Body of pancreas (tissue), 4 donors: ENCODE results near the gene PDZD2. TPM values are rescaled to one million over a fixed set of nuclear protein-coding genes. Genes with fewer than 3 reads are reported as not detected.
A peak's percentile ranks its signal among the peaks of the same experiment; 100 is the strongest.

Source experiments
- ATAC-seq: fragments of 150-250 bp; one replicate; pipeline ENCODE4 v1.9.1; 2016
- DNase-seq, 4 donors: peaks; one replicate each; pipeline ENCODE4 v3.0.0-alpha.2; 2019
- H3K27ac ChIP-seq, 4 donors: fragments of 200-600 bp; sonication (generic); 1 replicate in 3 of 4; 2 replicates in 1 of 4; pipeline versions ENCODE4 v1.5.1 to v1.6.1; 2016 to 2019; ENCODE audit warnings: mild to moderate bottlenecking in 1 of 4, mixed read lengths in 1 of 4, moderate library complexity in 1 of 4
- H3K27me3 ChIP-seq, 2 donors: fragments of 200-600 bp; sonication (generic); one replicate each; pipeline ENCODE4 v1.6.0; 2016; ENCODE audit warnings: mild to moderate bottlenecking in 1 of 2
- H3K36me3 ChIP-seq, 2 donors: fragments of 200-600 bp; sonication (generic); replicated peaks in 1 of 2; 2 replicates each; pipeline ENCODE4 v1.5.1; 2016; ENCODE audit warnings: low read depth in 2 of 2; ENCODE audit not compliant: insufficient read depth in 1 of 2
- H3K4me1 ChIP-seq: fragments of 200-600 bp; sonication (generic); one replicate; pipeline ENCODE4 v1.6.0; 2016
- H3K4me3 ChIP-seq, 2 donors: fragments of 200-600 bp; sonication (generic); 1 replicate in 1 of 2; 2 replicates in 1 of 2; pipeline ENCODE4 v1.5.1; 2016 to 2019
- H3K9me3 ChIP-seq, 3 donors: fragments of 200-600 bp; sonication (generic); 1 replicate in 2 of 3; 2 replicates in 1 of 3; pipeline ENCODE4 v1.5.1; 2016
- CTCF ChIP-seq, 7 experiments: fragments of 450-650 bp in 4 of 7; fragments of 200-600 bp in 3 of 7; sonication (generic) in 3 of 7; IDR thresholded peaks; one replicate each; pipeline ENCODE4 v1.5.1; 2016 to 2019; ENCODE audit warnings: antibody characterized with exemption in 7 of 7
- POLR2A ChIP-seq, 3 donors: fragments of 450-650 bp; IDR thresholded peaks; one replicate each; pipeline ENCODE4 v1.6.1; 2016; ENCODE audit warnings: antibody characterized with exemption in 3 of 3, mild to moderate bottlenecking in 2 of 3
- WGBS, 2 donors: methylation state at CpG; one replicate each; pipeline ENCODE4 v1.1.5; 2017; 5-methylcytosine and 5-hydroxymethylcytosine counted together
- intact Hi-C: fragments of 100-400 bp; cut with DNase I; formaldehyde crosslinking; loops from one replicate; pipeline ENCODE4 v1.15.1; 2023
- total RNA-seq, 2 donors: library from RNA; depleted of rRNA; stranded (reverse); fragments of >200 nt; gene quantifications; one replicate each; pipeline ENCODE4 v1.1.0, GENCODE V29; 2016

Gene PDZD2
- total RNA-seq, 2 donors from 2014 or later: 3.9 to 12.9 TPM

DNA sequence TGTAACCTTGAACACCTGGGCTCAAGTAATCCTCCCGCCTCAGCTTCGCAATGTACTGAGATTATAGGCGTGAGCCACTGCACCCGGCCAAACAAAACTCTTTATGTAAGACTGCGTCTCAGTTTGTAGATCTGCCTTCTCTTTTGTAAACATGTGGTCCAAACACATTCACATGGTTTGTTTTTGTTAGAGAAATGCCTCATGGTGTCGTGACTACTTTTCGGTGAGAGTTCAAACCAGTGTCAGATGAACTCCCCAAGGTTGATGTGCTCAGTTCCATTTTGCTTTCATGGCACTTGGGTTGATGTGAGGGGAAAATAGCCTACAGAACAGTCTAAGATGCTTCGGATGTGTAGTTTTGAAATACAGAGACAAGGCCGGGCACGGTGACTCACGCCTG lies 303.6 kb downstream of the PDZD2 start:
- intact Hi-C loops: no loop called here
- Histone ChIP-seq H3K4me3 (no peak overlapping the region), H3K9me3 (no peaks in the 10 kb centered on the region), H3K4me1 (peaks cover 6% of the 10 kb centered on the region), H3K27me3 (no peaks in the 10 kb centered on the region), H3K27ac (no peak overlapping the region), H3K36me3 (no peaks in the 10 kb centered on the region)
- no peak for DNase-seq
- no peak for TF ChIP-seq CTCF (IDR thresholded peaks at IDR 0.05)
- TF ChIP-seq POLR2A (IDR thresholded peaks at IDR 0.05): no peak
- ATAC-seq: no peak
- WGBS, 2 donors: 86 to 87% methylated on average over 11 of the region's 11 CpGs

GRCh38 chr5:31944684-31945445 lies 305.9 kb downstream of the PDZD2 start:
- DNase-seq (peak; percentile 24 to 78 (median 66)), ATAC-seq (peak; percentile 45)
- Histone ChIP-seq H3K27me3 (no peaks in the 10 kb centered on the region), H3K4me1 (peaks cover 6% of the 10 kb centered on the region), H3K36me3 (no peaks in the 10 kb centered on the region), H3K9me3 (no peaks in the 10 kb centered on the region), H3K4me3 (no peak overlapping the region), H3K27ac (no peak overlapping the region)
- TF ChIP-seq CTCF (IDR thresholded peaks at IDR 0.05) (no peak), POLR2A (IDR thresholded peaks at IDR 0.05) (no peak)
- WGBS, 2 donors: 49 to 51% methylated on average over 13 of the region's 13 CpGs
- intact Hi-C loops: no loop called here

GRCh38 chr5:31948006-31948405 lies 309.1 kb downstream of the PDZD2 start:
- H3K27ac ChIP-seq: no peak overlapping the region
- H3K36me3 ChIP-seq: no peaks in the 10 kb centered on the region
- no peak overlapping the region for H3K4me3 ChIP-seq
- H3K27me3 ChIP-seq: no peaks in the 10 kb centered on the region
- intact Hi-C loops: no loop called here
- no peak for DNase-seq
- ATAC-seq: no peak
- 65 to 70% methylated on average over 5 of the region's 5 CpGs for WGBS, 2 donors
- no peak for TF ChIP-seq POLR2A (IDR thresholded peaks at IDR 0.05)
- no peak for TF ChIP-seq CTCF (IDR thresholded peaks at IDR 0.05)
- H3K9me3 ChIP-seq: no peaks in the 10 kb centered on the region
- peaks cover 6% of the 10 kb centered on the region for H3K4me1 ChIP-seq

- H3K36me3 ChIP-seq: no peaks in the 10 kb centered on the region
- H3K4me1 ChIP-seq: no peaks in the 10 kb centered on the region
- H3K27ac ChIP-seq: no peak overlapping the region
- ATAC-seq (no peak), DNase-seq (no peak)
- H3K4me3 ChIP-seq: no peak overlapping the region
- no peak for TF ChIP-seq CTCF (IDR thresholded peaks at IDR 0.05)
- TF ChIP-seq POLR2A (IDR thresholded peaks at IDR 0.05): no peak
- intact Hi-C loops: no loop called here
- no peaks in the 10 kb centered on the region for H3K9me3 ChIP-seq
- H3K27me3 ChIP-seq: no peaks in the 10 kb centered on the region
Observed at GRCh38 chr5:31952067-31952466, 313.1 kb downstream of the PDZD2 start.

GRCh38 chr5:31954091-31954490 lies 315.2 kb downstream of the PDZD2 start:
- WGBS, 2 donors: 61 to 63% methylated on average over 3 of the region's 3 CpGs
- H3K4me3 ChIP-seq: no peak overlapping the region
- H3K4me1 ChIP-seq: no peaks in the 10 kb centered on the region
- H3K27ac ChIP-seq: no peak overlapping the region
- H3K36me3 ChIP-seq: no peaks in the 10 kb centered on the region
- intact Hi-C loops: no loop called here
- no peak for DNase-seq
- H3K27me3 ChIP-seq: no peaks in the 10 kb centered on the region
- no peak for TF ChIP-seq POLR2A (IDR thresholded peaks at IDR 0.05)
- TF ChIP-seq CTCF (IDR thresholded peaks at IDR 0.05): no peak
- no peak for ATAC-seq
- no peaks in the 10 kb centered on the region for H3K9me3 ChIP-seq
